A549 treated with AZD9567 at 1 μM for 4 hours (cell line): ENCODE data around the gene C7orf25. TPM values are rescaled to one million over a fixed set of nuclear protein-coding genes. Genes with fewer than 3 reads are reported as not detected.

Experiments used
- total RNA-seq: library from RNA; stranded (reverse); fragments of 200-300 nt; extraction: Qiagen RNA extraction; gene quantifications from 5 replicates; pipeline ENCODE4 v1.2.3, GENCODE V29; 2022; ENCODE audit not compliant: insufficient read depth

The C7orf25 gene
- total RNA-seq = 1.5 to 5.1 TPM (median 2.1 TPM) in 5 replicates

GRCh38 chr7:42911454-42912447 is at the start of gene C7orf25:
C7orf25 (minus strand) TSS chr7:42912070; CDS start chr7:42910900, 1,170 bp downstream.

GRCh38 chr7:42931834-42932651 is 20.2 kb upstream of the C7orf25 start, which contains the start of the genes MRPL32 and PSMA2:
MRPL32 (plus strand) TSS chr7:42932376; CDS start chr7:42932387, 11 bp downstream.
PSMA2 (minus strand) TSS chr7:42932174; CDS start chr7:42932158, 16 bp downstream.

Other genes starting within 250 kb of the C7orf25 start
- 195 to 209 TPM (median 205 TPM) in 5 replicates for gene PSMA2, start 20.1 kb upstream of the C7orf25 start, total RNA-seq
- gene MRPL32, start 20.3 kb upstream of the C7orf25 start, total RNA-seq = 70.3 to 80.2 TPM (median 74.4 TPM) in 5 replicates
- gene HECW1, start 200.6 kb upstream of the C7orf25 start, total RNA-seq = 10.3 to 17.4 TPM (median 16.2 TPM) in 5 replicates